IMR-90 (cell line): Measurements from ENCODE around the gene RIMBP2. TPM values are rescaled to one million over a fixed set of nuclear protein-coding genes. Genes with fewer than 3 reads are reported as not detected.

Source experiments
- ATAC-seq: fragments of 200-7000 bp; cut with Tn5 transposase; 2 replicates; pipeline ENCODE4 v1.9.1; 2020; ENCODE audit warnings: low read depth, mild to moderate bottlenecking, moderate library complexity
- BruUV-seq: library from RNA; stranded (reverse); fragments of 400-500 nt; replicated peaks from 2 replicates; lab custom pipeline; 2021; lab: Mats Ljungman, UMichigan
- CTCF ChIA-PET: fragments of 300-600 bp; formaldehyde crosslinking; extraction: SDS; loops from one replicate; lab custom pipeline; 2021; ENCODE audit warnings: antibody characterized with exemption; lab: Yijun Ruan, JAX
- POLR2A ChIA-PET: fragments of 300-600 bp; sonication (Branson Sonifier 250); formaldehyde crosslinking; loops from one replicate; lab custom pipeline; 2022; ENCODE audit warnings: antibody characterized with exemption; ENCODE audit not compliant: unreplicated experiment; lab: Charles Lee
- DNase-seq: peaks from one replicate; pipeline ENCODE4 v3.0.0; 2013
- H2AFZ ChIP-seq: replicated peaks from 2 replicates; pipeline ENCODE3; 2013; ENCODE audit warnings: low read length, mild to moderate bottlenecking; ENCODE audit not compliant: poor library complexity
- H2AK5ac ChIP-seq: 2 replicates; pipeline ENCODE4 v1.6.1; 2013; ENCODE audit warnings: low read depth, low read length, inconsistent platforms
- H2AK9ac ChIP-seq: replicated peaks from 2 replicates; pipeline ENCODE3; 2013; ENCODE audit warnings: mild to moderate bottlenecking, low read depth, low read length, moderate library complexity; ENCODE audit not compliant: poor library complexity
- H2BK120ac ChIP-seq: 2 replicates; pipeline ENCODE4 v1.6.1; 2013; ENCODE audit warnings: low read depth, low read length, inconsistent platforms
- H2BK15ac ChIP-seq: 3 replicates; pipeline ENCODE4 v1.6.1; 2013; ENCODE audit warnings: low read depth, low read length, inconsistent platforms
- H2BK20ac ChIP-seq: 2 replicates; pipeline ENCODE4 v1.6.1; 2013; ENCODE audit warnings: low read depth, mild to moderate bottlenecking, inconsistent platforms, low read length, moderate library complexity
- H2BK5ac ChIP-seq: 2 replicates; pipeline ENCODE4 v1.6.1; 2013; ENCODE audit warnings: mild to moderate bottlenecking, low read depth, low read length, inconsistent platforms; ENCODE audit not compliant: poor library complexity, severe bottlenecking
- H3K14ac ChIP-seq: replicated peaks from 2 replicates; pipeline ENCODE4 v1.6.1; 2013; ENCODE audit warnings: low read depth, low read length, inconsistent platforms
- H3K18ac ChIP-seq: 2 replicates; pipeline ENCODE4 v1.6.1; 2013; ENCODE audit warnings: low read depth, low read length, control low read depth
- H3K23ac ChIP-seq: 2 replicates; pipeline ENCODE4 v1.6.1; 2013; ENCODE audit warnings: low read depth, low read length, inconsistent platforms
- H3K27ac ChIP-seq: 2 replicates; pipeline ENCODE4 v1.5.1; 2013; ENCODE audit warnings: mild to moderate bottlenecking, control low read depth, low read length; ENCODE audit not compliant: insufficient read depth
- H3K27me3 ChIP-seq: 2 replicates; pipeline ENCODE4 v1.6.1; 2013; ENCODE audit warnings: low read length; ENCODE audit not compliant: control insufficient read depth, insufficient read depth
- H3K36me3 ChIP-seq: 2 replicates; pipeline ENCODE4 v1.6.1; 2013; ENCODE audit warnings: low read length, mixed read lengths; ENCODE audit not compliant: control insufficient read depth, insufficient read depth
- H3K4ac ChIP-seq: 2 replicates; pipeline ENCODE4 v1.6.1; 2013; ENCODE audit warnings: low read depth, low read length, inconsistent platforms
- H3K4me1 ChIP-seq: 2 replicates; pipeline ENCODE4 v1.6.1; 2013; ENCODE audit warnings: low read length, mixed read lengths; ENCODE audit not compliant: control insufficient read depth, insufficient read depth
- H3K4me2 ChIP-seq: 2 replicates; pipeline ENCODE4 v1.6.1; 2013; ENCODE audit warnings: low read depth, mild to moderate bottlenecking, control low read depth, low read length, moderate library complexity
- H3K4me3 ChIP-seq: 2 replicates; pipeline ENCODE4 v1.5.1; 2013; ENCODE audit warnings: low read depth, mild to moderate bottlenecking, control low read depth, low read length, moderate library complexity; ENCODE audit not compliant: insufficient read depth
- H3K56ac ChIP-seq: 2 replicates; pipeline ENCODE4 v1.6.1; 2013; ENCODE audit warnings: low read length, inconsistent platforms; ENCODE audit not compliant: insufficient read depth; ENCODE audit errors: extremely low read depth
- H3K79me1 ChIP-seq, 2 experiments: 2 replicates each; pipeline ENCODE4 v1.6.1; 2013; ENCODE audit warnings: low read length in 2 of 2, inconsistent platforms in 1 of 2, low read depth in 1 of 2
- H3K9ac ChIP-seq: 2 replicates; pipeline ENCODE4 v1.6.1; 2013; ENCODE audit warnings: low read depth, low read length, control low read depth
- H3K9me1 ChIP-seq: 2 replicates; pipeline ENCODE4 v1.6.1; 2013; ENCODE audit warnings: low read length, inconsistent platforms; ENCODE audit not compliant: insufficient read depth
- H3K9me3 ChIP-seq: 2 replicates; pipeline ENCODE4 v1.6.1; 2013; ENCODE audit warnings: low read length; ENCODE audit not compliant: control insufficient read depth, insufficient read depth
- H4K20me1 ChIP-seq: 2 replicates; pipeline ENCODE4 v1.6.1; 2013; ENCODE audit warnings: low read length, inconsistent platforms; ENCODE audit not compliant: insufficient read depth
- H4K5ac ChIP-seq: 2 replicates; pipeline ENCODE4 v1.6.1; 2013; ENCODE audit warnings: mild to moderate bottlenecking, low read depth, low read length, control low read depth
- H4K8ac ChIP-seq, 2 experiments: 2 replicates each; pipeline ENCODE4 v1.6.1; 2013; ENCODE audit warnings: low read depth in 2 of 2, low read length in 2 of 2, control low read depth in 1 of 2, inconsistent platforms in 1 of 2
- H4K91ac ChIP-seq: 2 replicates; pipeline ENCODE4 v1.6.1; 2013; ENCODE audit warnings: low read depth, low read length, inconsistent platforms; ENCODE audit not compliant: insufficient read depth
- BHLHE40 ChIP-seq: fragments of 150-350 bp; IDR thresholded peaks from 2 replicates; pipeline ENCODE4 v1.6.1; 2016; ENCODE audit warnings: mild to moderate bottlenecking, low read depth, low read length
- CEBPB ChIP-seq: IDR thresholded peaks from 2 replicates; pipeline ENCODE4 v1.6.1; 2012; ENCODE audit warnings: low read depth, low read length, improper control_type of control experiment
- CHD1 ChIP-seq: IDR thresholded peaks from 2 replicates; pipeline ENCODE4 v1.6.1; 2012; ENCODE audit warnings: low read depth, low read length, improper control_type of control experiment
- CTCF ChIP-seq: conservative IDR thresholded peaks from 2 replicates; pipeline ENCODE4 v1.5.1; 2012; ENCODE audit warnings: mild to moderate bottlenecking, low read depth, low read length, improper control_type of control experiment
- ELK1 ChIP-seq: fragments of 150-350 bp; IDR thresholded peaks from 2 replicates; pipeline ENCODE4 v1.6.1; 2016; ENCODE audit warnings: low read depth, mild to moderate bottlenecking, low read length, moderate library complexity, borderline replicate concordance
- FOS ChIP-seq: fragments of 150-350 bp; IDR thresholded peaks from 2 replicates; pipeline ENCODE4 v1.6.1; 2016; ENCODE audit warnings: low read depth, low read length
- MAFK ChIP-seq: IDR thresholded peaks from 2 replicates; pipeline ENCODE4 v1.6.1; 2012; ENCODE audit warnings: low read depth, low read length, improper control_type of control experiment
- MAZ ChIP-seq: IDR thresholded peaks from 2 replicates; pipeline ENCODE4 v1.6.1; 2012; ENCODE audit warnings: low read depth, mild to moderate bottlenecking, low read length, improper control_type of control experiment, moderate library complexity, borderline replicate concordance
- MXI1 ChIP-seq: IDR thresholded peaks from 2 replicates; pipeline ENCODE4 v1.6.1; 2012; ENCODE audit warnings: low read depth, mild to moderate bottlenecking, low read length, moderate library complexity, borderline replicate concordance
- NFE2L2 ChIP-seq: fragments of 150-350 bp; IDR thresholded peaks from 2 replicates; pipeline ENCODE4 v1.6.1; 2016; ENCODE audit warnings: low read depth, mild to moderate bottlenecking, low read length
- POLR2A ChIP-seq: IDR thresholded peaks from 2 replicates; pipeline ENCODE4 v1.6.1; 2012; ENCODE audit warnings: mild to moderate bottlenecking, low read depth, low read length
- RAD21 ChIP-seq: IDR thresholded peaks from 2 replicates; pipeline ENCODE4 v1.6.1; 2012; ENCODE audit warnings: low read length, improper control_type of control experiment
- RCOR1 ChIP-seq: IDR thresholded peaks from 2 replicates; pipeline ENCODE4 v1.6.1; 2012; ENCODE audit warnings: mild to moderate bottlenecking, low read length, improper control_type of control experiment; ENCODE audit not compliant: insufficient replicate concordance
- RFX5 ChIP-seq: IDR thresholded peaks from 2 replicates; pipeline ENCODE4 v1.8.0; 2012; ENCODE audit warnings: low read depth, mild to moderate bottlenecking, low read length, moderate library complexity
- SMC3 ChIP-seq: fragments of 150-350 bp; IDR thresholded peaks from 2 replicates; pipeline ENCODE4 v1.6.1; 2016; ENCODE audit warnings: low read depth, mild to moderate bottlenecking, antibody characterized with exemption, low read length, moderate library complexity
- USF2 ChIP-seq: fragments of 150-350 bp; IDR thresholded peaks from 2 replicates; pipeline ENCODE4 v1.6.1; 2017; ENCODE audit warnings: mild to moderate bottlenecking, antibody characterized with exemption, low read length, low read depth
- WGBS, 2 experiments: methylation state at CpG; one replicate each; pipeline versions ENCODE4 v1.1.5 to v1.1.7; 2013; ENCODE audit warnings: missing lambda C conversion rate in 2 of 2; ENCODE audit not compliant: insufficient read length in 1 of 2; ENCODE audit errors: extremely low coverage in 2 of 2; 5-methylcytosine and 5-hydroxymethylcytosine counted together
- dilution Hi-C: fragments of 300-500 bp; cut with HindIII; formaldehyde crosslinking; loops from one replicate; pipeline ENCODE4 v1.14.3; 2018; ENCODE audit warnings: low sequenced_read_pairs; ENCODE audit not compliant: unreplicated experiment
- in situ Hi-C: fragments of 300-500 bp; cut with MboI; formaldehyde crosslinking; loops from 3 replicates; pipeline ENCODE4 v1.14.3; 2019; ENCODE audit warnings: low sequenced_read_pairs, inconsistent platforms, mixed read lengths
- intact Hi-C: fragments of 100-400 bp; cut with micrococcal nuclease; formaldehyde crosslinking; loops from 2 replicates; pipeline ENCODE4 v1.10.0; 2022
- polyA plus RNA-seq, 3 experiments: library from polyadenylated mRNA; depleted of rRNA; stranded (reverse); fragments of >200 nt; gene quantifications; 2 replicates each; pipeline ENCODE4 v1.2.3, GENCODE V29; 2012; ENCODE audit warnings: low replicate concordance in 1 of 3
- total RNA-seq: library from RNA; depleted of rRNA; stranded (reverse); fragments of >200 nt; gene quantifications from 2 replicates; pipeline ENCODE4 v1.2.3, GENCODE V29; 2012

RIMBP2 gene
- total and polyA plus RNA-seq, 2 of the 4 experiments (the other 2 are of a cell fraction), result not detected

- no peak overlapping the region for H3K4me2 ChIP-seq
- no peak overlapping the region for H3K27ac ChIP-seq
- no peaks in the 10 kb centered on the region for H3K79me1 ChIP-seq
- no peak overlapping the region for H3K18ac ChIP-seq
- ChIA-PET POLR2A (no interaction called here), CTCF (no interaction called here)
- TF ChIP-seq SMC3 (no peak), NFE2L2 (no peak), CTCF (no peak), MAFK (no peak), POLR2A (no peak), MAZ (no peak), RCOR1 (no peak), FOS (no peak), CEBPB (no peak), ELK1 (no peak), CHD1 (no peak), BHLHE40 (no peak), MXI1 (no peak), RFX5 (no peak), USF2 (no peak), RAD21 (no peak)
- H2BK15ac ChIP-seq, result no peak overlapping the region
- H3K56ac ChIP-seq, result no peak overlapping the region
- H2AFZ ChIP-seq, result no peak overlapping the region
- dilution Hi-C loops, result no loop called here
- DNase-seq (no peak), ATAC-seq (no peak)
- H3K4me1 ChIP-seq, result no peaks in the 10 kb centered on the region
- no peak overlapping the region for H2AK5ac ChIP-seq
- H3K4ac ChIP-seq, result no peak overlapping the region
- no peak overlapping the region for H4K91ac ChIP-seq
- H2BK20ac ChIP-seq, result no peak overlapping the region
- H3K9me1 ChIP-seq, result no peaks in the 10 kb centered on the region
- H3K14ac ChIP-seq, result no peak overlapping the region
- H2BK120ac ChIP-seq, result no peak overlapping the region
- no peak overlapping the region for H3K23ac ChIP-seq
- no TSS peak for BruUV-seq
- no peak overlapping the region for H4K5ac ChIP-seq
- H3K9ac ChIP-seq, result no peak overlapping the region
- intact Hi-C loops, result no loop called here
- in situ Hi-C loops, result no loop called here
- no peaks in the 10 kb centered on the region for H4K20me1 ChIP-seq
- no peak overlapping the region for H2AK9ac ChIP-seq
- no peaks in the 10 kb centered on the region for H3K27me3 ChIP-seq
- H3K4me3 ChIP-seq, result no peak overlapping the region
- H3K9me3 ChIP-seq, result peaks cover 44% of the 10 kb centered on the region
- H3K36me3 ChIP-seq, result no peaks in the 10 kb centered on the region
- no peak overlapping the region for H4K8ac ChIP-seq
- WGBS, 2 experiments, result 70% methylated on average over 2 of the region's 7 CpGs; no CpG with 5 or more reads in 1 of the 2 experiments
- H2BK5ac ChIP-seq, result no peak overlapping the region
Observed at GRCh38 chr12:130683080-130683479, 33.0 kb downstream of the RIMBP2 start.
